H9 (cell line): ENCODE results near the gene STYXL2. TPM values are rescaled to one million over a fixed set of nuclear protein-coding genes. Genes with fewer than 3 reads are reported as not detected.

Experiments used
- DNase-seq: peaks from one replicate; pipeline ENCODE4 v3.0.0-alpha.2; 2017
- H2AFZ ChIP-seq: one replicate; pipeline ENCODE4 v1.6.1; 2013; ENCODE audit warnings: mild to moderate bottlenecking, low read length, control low read depth, moderate library complexity
- H2AK5ac ChIP-seq: 2 replicates; pipeline ENCODE4 v1.6.1; 2013; ENCODE audit warnings: low read length, control low read depth, mixed read lengths; ENCODE audit not compliant: insufficient read length
- H2BK120ac ChIP-seq: one replicate; pipeline ENCODE4 v1.6.1; 2013; ENCODE audit warnings: low read depth, mild to moderate bottlenecking, low read length, control low read depth, inconsistent platforms; ENCODE audit not compliant: poor library complexity, severe bottlenecking
- H2BK12ac ChIP-seq: 2 replicates; pipeline ENCODE4 v1.6.1; 2013; ENCODE audit warnings: low read length, control low read depth, mixed read lengths, low read depth; ENCODE audit not compliant: insufficient read length
- H2BK15ac ChIP-seq: 2 replicates; pipeline ENCODE4 v1.6.1; 2013; ENCODE audit warnings: low read depth, low read length, control low read depth
- H2BK20ac ChIP-seq: one replicate; pipeline ENCODE4 v1.6.1; 2013; ENCODE audit warnings: low read depth, mild to moderate bottlenecking, low read length, control low read depth, inconsistent platforms; ENCODE audit not compliant: poor library complexity, severe bottlenecking
- H2BK5ac ChIP-seq: 2 replicates; pipeline ENCODE4 v1.6.1; 2013; ENCODE audit warnings: low read length, control low read depth, mixed read lengths; ENCODE audit not compliant: insufficient read length
- H3K14ac ChIP-seq: 2 replicates; pipeline ENCODE4 v1.6.1; 2013; ENCODE audit warnings: low read length, control low read depth; ENCODE audit not compliant: insufficient read depth
- H3K18ac ChIP-seq: 2 replicates; pipeline ENCODE4 v1.6.1; 2013; ENCODE audit warnings: low read depth, mild to moderate bottlenecking, mixed read lengths, low read length, control low read depth; ENCODE audit not compliant: insufficient read length
- H3K23ac ChIP-seq: 2 replicates; pipeline ENCODE4 v1.6.1; 2013; ENCODE audit warnings: low read length, control low read depth, mixed read lengths, low read depth; ENCODE audit not compliant: insufficient read length
- H3K23me2 ChIP-seq: 2 replicates; pipeline ENCODE4 v1.6.1; 2013; ENCODE audit warnings: low read depth, mild to moderate bottlenecking, mixed read lengths, low read length, control low read depth; ENCODE audit not compliant: insufficient read length, poor library complexity, severe bottlenecking
- H3K27ac ChIP-seq: 2 replicates; pipeline ENCODE4 v1.5.1; 2013; ENCODE audit warnings: low read length, control low read depth, mixed read lengths, low read depth; ENCODE audit not compliant: insufficient read length
- H3K27me3 ChIP-seq: 2 replicates; pipeline ENCODE4 v1.6.1; 2013; ENCODE audit warnings: low read length, control low read depth, inconsistent platforms; ENCODE audit not compliant: insufficient read depth
- H3K4ac ChIP-seq: 2 replicates; pipeline ENCODE4 v1.6.1; 2013; ENCODE audit warnings: low read depth, mild to moderate bottlenecking, control low read depth, inconsistent platforms, low read length, moderate library complexity
- H3K4me1 ChIP-seq: 2 replicates; pipeline ENCODE4 v1.6.1; 2013; ENCODE audit warnings: low read length, control low read depth, inconsistent platforms; ENCODE audit not compliant: insufficient read depth
- H3K4me2 ChIP-seq: 2 replicates; pipeline ENCODE4 v1.6.1; 2013; ENCODE audit warnings: low read length, control low read depth, mixed read lengths; ENCODE audit not compliant: insufficient read length, insufficient read depth
- H3K56ac ChIP-seq: 2 replicates; pipeline ENCODE4 v1.6.1; 2013; ENCODE audit warnings: low read depth, mild to moderate bottlenecking, mixed read lengths, low read length, control low read depth; ENCODE audit not compliant: insufficient read length
- H3K79me1 ChIP-seq: 2 replicates; pipeline ENCODE4 v1.6.1; 2013; ENCODE audit warnings: low read depth, mild to moderate bottlenecking, moderate library complexity, low read length, control low read depth, inconsistent platforms; ENCODE audit not compliant: insufficient read depth, poor library complexity, severe bottlenecking
- H3K79me2 ChIP-seq: 2 replicates; pipeline ENCODE4 v1.6.1; 2013; ENCODE audit warnings: low read length, control low read depth, inconsistent platforms; ENCODE audit not compliant: insufficient read depth
- H3K9ac ChIP-seq: 2 replicates; pipeline ENCODE4 v1.6.1; 2013; ENCODE audit warnings: low read length, control low read depth, mixed read lengths; ENCODE audit not compliant: insufficient read length; ENCODE audit errors: extremely low read depth
- H3K9me3 ChIP-seq: one replicate; pipeline ENCODE4 v1.6.1; 2013; ENCODE audit warnings: low read depth, low read length, inconsistent platforms; ENCODE audit not compliant: control insufficient read depth
- H3T11ph ChIP-seq: one replicate; pipeline ENCODE4 v1.6.1; 2013; ENCODE audit warnings: mild to moderate bottlenecking, low read length, control low read depth, inconsistent platforms
- H4K20me1 ChIP-seq: one replicate; pipeline ENCODE4 v1.6.1; 2013; ENCODE audit not compliant: control insufficient read depth, insufficient read length, insufficient read depth
- H4K5ac ChIP-seq: 2 replicates; pipeline ENCODE4 v1.6.1; 2013; ENCODE audit warnings: low read depth, mild to moderate bottlenecking, mixed read lengths, low read length, control low read depth; ENCODE audit not compliant: insufficient read length
- H4K8ac ChIP-seq: replicated peaks from 2 replicates; pipeline ENCODE4 v1.6.1; 2013; ENCODE audit warnings: low read length, control low read depth, mixed read lengths, low read depth; ENCODE audit not compliant: insufficient read length
- H4K91ac ChIP-seq: 2 replicates; pipeline ENCODE4 v1.6.1; 2013; ENCODE audit warnings: low read depth, mild to moderate bottlenecking, moderate library complexity, mixed read lengths, low read length, control low read depth; ENCODE audit not compliant: insufficient read length
- H3K27ac Mint-ChIP-seq, 3 experiments: 2 replicates in 2 of 3; 3 replicates in 1 of 3; pipeline ENCODE4 v1.8.0; 2020 to 2021; ENCODE audit warnings: mixed read lengths in 3 of 3, mild to moderate bottlenecking in 1 of 3, moderate library complexity in 1 of 3
- H3K27me3 Mint-ChIP-seq: 2 replicates; pipeline ENCODE4 v1.8.0; 2021; ENCODE audit warnings: low read depth, mild to moderate bottlenecking, moderate library complexity, mixed read lengths
- H3K36me3 Mint-ChIP-seq, 3 experiments: 2 replicates in 2 of 3; 3 replicates in 1 of 3; pipeline ENCODE4 v1.8.0; 2020 to 2021; ENCODE audit warnings: low read depth in 3 of 3, mixed read lengths in 3 of 3; ENCODE audit not compliant: insufficient read depth in 1 of 3
- H3K4me1 Mint-ChIP-seq, 2 experiments: 2 replicates each; pipeline ENCODE4 v1.8.0; 2020; ENCODE audit warnings: mixed read lengths in 2 of 2
- H3K4me3 Mint-ChIP-seq, 2 experiments: 2 replicates in 1 of 2; 3 replicates in 1 of 2; pipeline ENCODE4 v1.8.0; 2020 to 2021; ENCODE audit warnings: mild to moderate bottlenecking in 2 of 2, mixed read lengths in 2 of 2, moderate library complexity in 1 of 2
- H3K9me3 Mint-ChIP-seq, 2 experiments: 2 replicates in 1 of 2; 3 replicates in 1 of 2; pipeline ENCODE4 v1.8.0; 2020; ENCODE audit warnings: mild to moderate bottlenecking in 2 of 2, mixed read lengths in 2 of 2, moderate library complexity in 1 of 2
- CTCF ChIP-seq: fragments of 200-600 bp; sonication (generic); conservative IDR thresholded peaks from 3 replicates; pipeline ENCODE4 v1.8.0; 2021; ENCODE audit warnings: antibody characterized with exemption, mild to moderate bottlenecking
- WGBS: extraction: QIAGEN DNeasy Blood & Tissue Kit; methylation state at CpG from one replicate; pipeline ENCODE4 v1.1.7; 2013; ENCODE audit warnings: missing lambda C conversion rate, low lambda C conversion rate, mixed read lengths; ENCODE audit not compliant: insufficient read length; ENCODE audit errors: extremely low coverage; 5-methylcytosine and 5-hydroxymethylcytosine counted together
- total RNA-seq: library from RNA; stranded (reverse); gene quantifications from 2 replicates; pipeline ENCODE4 v1.2.1, GENCODE V29; 2021

Gene STYXL2
- total RNA-seq, 1 experiment from 2014 or later: 0.09 TPM

GRCh38 chr1:167102906-167103573 is 9.2 kb downstream of the STYXL2 start:
- H3K4ac ChIP-seq: no peak overlapping the region
- no peak for TF ChIP-seq CTCF
- H3K36me3 Mint-ChIP-seq: peaks cover 0 to 8% (median 0%) of the 10 kb centered on the region in 3 experiments; a peak in 1 of 7 replicates
- no peak overlapping the region for H2BK5ac ChIP-seq
- H3K27me3 Mint-ChIP-seq: no peaks in the 10 kb centered on the region
- no peaks in the 10 kb centered on the region for H4K20me1 ChIP-seq
- H3K79me2 ChIP-seq: no peaks in the 10 kb centered on the region
- H3K4me3 Mint-ChIP-seq: no peak overlapping the region
- H3K23me2 ChIP-seq: no peaks in the 10 kb centered on the region
- peak overlapping the region; percentile 23 for H3K18ac ChIP-seq
- H3K27ac ChIP-seq: no peak overlapping the region
- H3K14ac ChIP-seq: no peak overlapping the region
- H3K9me3 ChIP-seq: no peaks in the 10 kb centered on the region
- no peak overlapping the region for H2BK12ac ChIP-seq
- H3K27ac Mint-ChIP-seq: peak overlapping the region in 2 of 3 experiments; percentile 4 to 5; a peak in 3 of 7 replicates
- no peak overlapping the region for H2AK5ac ChIP-seq
- no peak overlapping the region for H2BK15ac ChIP-seq
- H4K91ac ChIP-seq: no peak overlapping the region
- no CpG with 5 or more reads among the region's 5 CpGs for WGBS
- no peaks in the 10 kb centered on the region; a peak in 1 of 5 replicates for H3K9me3 Mint-ChIP-seq
- no peaks in the 10 kb centered on the region for H3K27me3 ChIP-seq
- H4K8ac ChIP-seq: no peak overlapping the region
- no peak overlapping the region for H2AFZ ChIP-seq
- no peak overlapping the region for H3K23ac ChIP-seq
- peaks cover 15% of the 10 kb centered on the region; the same call in 1 of the 2 replicates for H3K4me1 ChIP-seq
- no peak overlapping the region for H3T11ph ChIP-seq
- H3K79me1 ChIP-seq: no peaks in the 10 kb centered on the region
- no peak overlapping the region for H2BK20ac ChIP-seq
- H3K4me1 Mint-ChIP-seq: peaks cover 38 to 48% of the 10 kb centered on the region in 2 experiments
- H3K56ac ChIP-seq: no peak overlapping the region
- DNase-seq: no peak
- H3K9ac ChIP-seq: no peak overlapping the region
- no peak overlapping the region for H3K4me2 ChIP-seq
- H4K5ac ChIP-seq: no peak overlapping the region
- H2BK120ac ChIP-seq: no peak overlapping the region
